Measurements from ENCODE around the gene PLXNA4. TPM values are rescaled to one million over a fixed set of nuclear protein-coding genes. Genes with fewer than 3 reads are reported as not detected.

The PLXNA4 gene
- total RNA-seq, 1 experiment from 2014 or later = not detected

- Histone ChIP-seq H3K4me1 (ENCODE audit: control insufficient read depth in 1 of 2, insufficient read depth in 2 of 2, low read length in 2 of 2) (no peaks in the 10 kb centered on the region), H2AFZ (ENCODE audit: low read depth, low read length, poor library complexity, severe bottlenecking) (no peak overlapping the region), H3K4me3 (replicated peaks in 1 of 2; ENCODE audit: low read depth in 1 of 2, low read length in 2 of 2) (no peak overlapping the region), H3K9ac (ENCODE audit: low read length) (no peak overlapping the region), H3K4me2 (ENCODE audit: low read length) (no peak overlapping the region), H3K27me3 (ENCODE audit: insufficient read depth, low read length) (peaks cover 51% of the 10 kb centered on the region), H3K36me3 (ENCODE audit: control insufficient read depth in 1 of 2, insufficient read depth in 2 of 2, low read length in 2 of 2) (no peaks in the 10 kb centered on the region), H3K9me2 (ENCODE audit: insufficient read depth) (no peaks in the 10 kb centered on the region), H3K9me3 (ENCODE audit: control insufficient read depth in 1 of 2, insufficient read depth in 1 of 2, low read depth in 1 of 2, low read length in 2 of 2) (no peaks in the 10 kb centered on the region), H3K79me2 (ENCODE audit: insufficient read depth, low read length) (no peaks in the 10 kb centered on the region), H3K27ac (ENCODE audit: low read depth, low read length) (no peak overlapping the region), H4K20me1 (ENCODE audit: insufficient read depth) (no peaks in the 10 kb centered on the region)
- TF ChIP-seq, protein P1, sequence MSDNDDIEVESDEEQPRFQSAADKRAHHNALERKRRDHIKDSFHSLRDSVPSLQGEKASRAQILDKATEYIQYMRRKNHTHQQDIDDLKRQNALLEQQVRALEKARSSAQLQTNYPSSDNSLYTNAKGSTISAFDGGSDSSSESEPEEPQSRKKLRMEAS (IDR thresholded peaks at IDR 0.05) = no peak
- TF ChIP-seq CEBPB (IDR thresholded peaks at IDR 0.05; ENCODE audit: low read depth) (no peak), EGR1 (IDR thresholded peaks at IDR 0.05; ENCODE audit: low read depth) (no peak), CBX3 (IDR thresholded peaks at IDR 0.05; ENCODE audit: low read depth) (no peak)
- no peak for ATAC-seq
- intact Hi-C loops (cut with micrococcal nuclease) = no loop called here
- BruUV-seq (replicated peaks) = no TSS peak
- no peak for DNase-seq (ENCODE audit: low read depth, low spot score)
- ChIA-PET CTCF (no interaction called here), POLR2A (no interaction called here), RAD21 (ENCODE audit: low non-redundant PET in 1 of 2, low total read pairs in 2 of 2, uncharacterized antibody in 2 of 2, unreplicated experiment in 2 of 2) (no interaction called here)
Observed at GRCh38 chr7:132258231-132258630, 318.0 kb downstream of the PLXNA4 start.

GRCh38 chr7:132257253-132257652 lies 319.0 kb downstream of the PLXNA4 start:
- no peak overlapping the region for H3K4me3 ChIP-seq (replicated peaks in 1 of 2; ENCODE audit: low read depth in 1 of 2, low read length in 2 of 2)
- BruUV-seq (replicated peaks) = no TSS peak
- ChIA-PET CTCF (no interaction called here), RAD21 (ENCODE audit: low non-redundant PET in 1 of 2, low total read pairs in 2 of 2, uncharacterized antibody in 2 of 2, unreplicated experiment in 2 of 2) (no interaction called here), POLR2A (no interaction called here)
- H3K4me2 ChIP-seq (ENCODE audit: low read length) = no peak overlapping the region
- H3K9me2 ChIP-seq (ENCODE audit: insufficient read depth) = no peaks in the 10 kb centered on the region
- TF ChIP-seq CBX3 (IDR thresholded peaks at IDR 0.05; ENCODE audit: low read depth) (no peak), YY1 (IDR thresholded peaks at IDR 0.05; ENCODE audit: extremely low read depth, insufficient replicate concordance, low read depth, low read length) (no peak)
- H3K9ac ChIP-seq (ENCODE audit: low read length) = no peak overlapping the region
- H3K36me3 ChIP-seq (ENCODE audit: control insufficient read depth in 1 of 2, insufficient read depth in 2 of 2, low read length in 2 of 2) = no peaks in the 10 kb centered on the region
- H3K9me3 ChIP-seq (ENCODE audit: control insufficient read depth in 1 of 2, insufficient read depth in 1 of 2, low read depth in 1 of 2, low read length in 2 of 2) = no peaks in the 10 kb centered on the region
- intact Hi-C loops (cut with micrococcal nuclease) = no loop called here
- H4K20me1 ChIP-seq (ENCODE audit: insufficient read depth) = no peaks in the 10 kb centered on the region
- peaks cover 42% of the 10 kb centered on the region for H3K27me3 ChIP-seq (ENCODE audit: insufficient read depth, low read length)
- H3K79me2 ChIP-seq (ENCODE audit: insufficient read depth, low read length) = no peaks in the 10 kb centered on the region
- ATAC-seq (no peak), DNase-seq (ENCODE audit: low read depth, low spot score) (no peak)
- no peak overlapping the region for H2AFZ ChIP-seq (ENCODE audit: low read depth, low read length, poor library complexity, severe bottlenecking)
- H3K4me1 ChIP-seq (ENCODE audit: control insufficient read depth in 1 of 2, insufficient read depth in 2 of 2, low read length in 2 of 2) = no peaks in the 10 kb centered on the region
- no peak overlapping the region for H3K27ac ChIP-seq (ENCODE audit: low read depth, low read length)
